Endothelial cell of umbilical vein (primary cell): ENCODE data around the gene TUBA4A. TPM values are rescaled to one million over a fixed set of nuclear protein-coding genes. Genes with fewer than 3 reads are reported as not detected.
"Not testable (repeated sequence)": the region's sequence is repeated elsewhere in the genome, so short reads cannot be mapped to it uniquely, and the experiment has no call there.

Experiments
- BruUV-seq: library from RNA; stranded (reverse); fragments of 400-500 nt; replicated peaks from 2 replicates; lab custom pipeline; 2021; lab: Mats Ljungman, UMichigan
- CTCF ChIA-PET: fragments of 300-600, 350-600 bp; sonication (Branson Sonifier 250); formaldehyde crosslinking; loops from one replicate; lab custom pipeline; 2021; ENCODE audit warnings: antibody characterized with exemption, inconsistent platforms; lab: Charles Lee
- POLR2A ChIA-PET: fragments of 300-600, 350-600 bp; sonication (Branson Sonifier 250); formaldehyde crosslinking; loops from one replicate; lab custom pipeline; 2021; ENCODE audit warnings: antibody characterized with exemption, inconsistent platforms; lab: Charles Lee
- DNase-seq: peaks from one replicate; pipeline ENCODE4 v3.0.0-alpha.2; 2011; ENCODE audit warnings: low read depth, low spot score
- FAIRE-seq: peaks from 2 replicates; lab custom pipeline; 2011; peaks lifted over from hg19 to GRCh38; lab: Jason Lieb, UNC
- H2AFZ ChIP-seq: 2 replicates; pipeline ENCODE4 v1.6.0; 2012; ENCODE audit warnings: low read depth, low read length, control low read depth, inconsistent platforms
- H3K27ac ChIP-seq: 2 replicates; pipeline ENCODE4 v1.5.1; 2011; ENCODE audit warnings: low read depth, mild to moderate bottlenecking, control low read depth, low read length, moderate library complexity; ENCODE audit not compliant: insufficient read depth
- H3K27me3 ChIP-seq, 2 experiments: 2 replicates each; pipeline versions ENCODE4 v1.6.0 to v1.6.1; 2011; ENCODE audit warnings: low read length in 2 of 2, mixed read lengths in 1 of 2; ENCODE audit not compliant: control insufficient read depth in 2 of 2, insufficient read depth in 2 of 2
- H3K36me3 ChIP-seq, 2 experiments: 2 replicates in 1 of 2; 3 replicates in 1 of 2; pipeline ENCODE4 v1.5.1; 2011; ENCODE audit warnings: low read length in 2 of 2, mild to moderate bottlenecking in 1 of 2, moderate library complexity in 1 of 2; ENCODE audit not compliant: control insufficient read depth in 2 of 2, insufficient read depth in 2 of 2; ENCODE audit errors: extremely low read depth in 1 of 2
- H3K4me1 ChIP-seq: 3 replicates; pipeline ENCODE4 v1.5.1; 2011; ENCODE audit warnings: mild to moderate bottlenecking, low read length; ENCODE audit not compliant: control insufficient read depth, insufficient read depth; ENCODE audit errors: extremely low read depth
- H3K4me2 ChIP-seq: 2 replicates; pipeline ENCODE4 v1.6.1; 2011; ENCODE audit warnings: low read length, control low read depth, mixed read lengths; ENCODE audit not compliant: insufficient read depth
- H3K4me3 ChIP-seq, 3 experiments: fragments of 200-600 bp in 1 of 3; sonication (generic), shearing (Covaris generic) in 1 of 3; replicated peaks in 1 of 3; 2 replicates each; pipeline ENCODE4 v1.5.1; 2011 to 2016; ENCODE audit warnings: control low read depth in 3 of 3, low read length in 3 of 3, mild to moderate bottlenecking in 2 of 3, inconsistent platforms in 1 of 3, low read depth in 1 of 3, moderate library complexity in 1 of 3; ENCODE audit not compliant: insufficient read depth in 1 of 3
- H3K79me2 ChIP-seq: 2 replicates; pipeline ENCODE4 v1.6.0; 2012; ENCODE audit warnings: low read length, inconsistent platforms; ENCODE audit not compliant: control insufficient read depth, insufficient read depth
- H3K9ac ChIP-seq: replicated peaks from 2 replicates; pipeline ENCODE3; 2011; ENCODE audit warnings: low read length, control low read depth; ENCODE audit not compliant: insufficient read depth; ENCODE audit errors: extremely low read depth
- H3K9me1 ChIP-seq: replicated peaks from 3 replicates; pipeline ENCODE4 v1.6.0; 2011; ENCODE audit warnings: mild to moderate bottlenecking, low read length; ENCODE audit not compliant: control insufficient read depth, insufficient read depth; ENCODE audit errors: extremely low read depth
- H3K9me3 ChIP-seq: replicated peaks from 2 replicates; pipeline ENCODE4 v1.5.1; 2012; ENCODE audit warnings: low read length, inconsistent platforms; ENCODE audit not compliant: control insufficient read depth, insufficient read depth
- H4K20me1 ChIP-seq: replicated peaks from 2 replicates; pipeline ENCODE3; 2011; ENCODE audit warnings: mild to moderate bottlenecking, low read length; ENCODE audit not compliant: control insufficient read depth, insufficient read depth; ENCODE audit errors: extremely low read depth
- CTCF ChIP-seq, 2 donors: IDR thresholded peaks; 1 replicate in 1 of 2; 2 replicates in 1 of 2; pipeline ENCODE4 v1.5.1; 2011; ENCODE audit warnings: low read length in 2 of 2, mild to moderate bottlenecking in 2 of 2, moderate library complexity in 2 of 2, control low read depth in 1 of 2, inconsistent platforms in 1 of 2, low read depth in 1 of 2; ENCODE audit not compliant: insufficient read depth in 1 of 2; ENCODE audit errors: extremely low read depth in 1 of 2
- EZH2 ChIP-seq: IDR thresholded peaks from 2 replicates; pipeline ENCODE4 v1.6.1; 2012; ENCODE audit warnings: borderline replicate concordance, low read depth, mild to moderate bottlenecking, moderate library complexity, low read length, inconsistent platforms; ENCODE audit not compliant: severe bottlenecking
- FOS ChIP-seq: IDR thresholded peaks from 2 replicates; pipeline ENCODE4 v1.6.1; 2011; ENCODE audit warnings: mild to moderate bottlenecking, low read length, moderate library complexity, borderline replicate concordance; ENCODE audit not compliant: insufficient read depth
- GATA2 ChIP-seq: IDR thresholded peaks from 2 replicates; pipeline ENCODE4 v1.7.0; 2011; ENCODE audit warnings: low read depth, mild to moderate bottlenecking, moderate library complexity, mixed read lengths, low read length; ENCODE audit not compliant: insufficient read length, insufficient read depth
- JUN ChIP-seq: IDR thresholded peaks from 2 replicates; pipeline ENCODE4 v1.6.1; 2011; ENCODE audit warnings: borderline replicate concordance, low read depth; ENCODE audit not compliant: insufficient read length, insufficient read depth
- MAX ChIP-seq: IDR thresholded peaks from 2 replicates; pipeline ENCODE4 v1.6.1; 2011; ENCODE audit not compliant: insufficient read depth, insufficient read length
- MYC ChIP-seq: IDR thresholded peaks from one replicate; pipeline ENCODE4 v1.6.1; 2011; ENCODE audit warnings: mild to moderate bottlenecking, low read depth, low read length
- POLR2A ChIP-seq: IDR thresholded peaks from 2 replicates; pipeline ENCODE4 v1.6.1; 2012; ENCODE audit warnings: low read depth, mild to moderate bottlenecking, control low read depth, low read length
- POLR2AphosphoS5 ChIP-seq: IDR thresholded peaks from 2 replicates; pipeline ENCODE4 v1.6.1; 2012; ENCODE audit warnings: low read depth, mild to moderate bottlenecking, control low read depth, low read length, moderate library complexity; ENCODE audit not compliant: insufficient read depth
- dilution Hi-C: fragments of 300-500 bp; cut with MboI; formaldehyde crosslinking; loops from one replicate; pipeline ENCODE4 v1.15.0; 2019; ENCODE audit warnings: low sequenced_read_pairs; ENCODE audit not compliant: extremely low pct_ligation_motif_present
- intact Hi-C: fragments of 100-400 bp; cut with micrococcal nuclease; formaldehyde crosslinking; loops from one replicate; pipeline ENCODE4 v1.10.0; 2022
- polyA plus RNA-seq, 4 experiments: library from polyadenylated mRNA; depleted of rRNA in 3 of 4; stranded (reverse) in 3 of 4; unstranded in 1 of 4; fragments of >200 nt; gene quantifications; 2 replicates each; pipeline versions ENCODE4 v1.2.1 to v1.2.3, GENCODE V29; 2011 to 2012; ENCODE audit warnings: missing spikeins in 1 of 4
- total RNA-seq: library from RNA; stranded (reverse); gene quantifications from 2 replicates; pipeline ENCODE4 v1.2.3, GENCODE V29; 2021

Gene TUBA4A
- total and polyA plus RNA-seq, 2 donors (not counting 3 experiments of a cell fraction or from before 2014, with no cell fraction given), result 16.5 to 24.8 TPM

DNA sequence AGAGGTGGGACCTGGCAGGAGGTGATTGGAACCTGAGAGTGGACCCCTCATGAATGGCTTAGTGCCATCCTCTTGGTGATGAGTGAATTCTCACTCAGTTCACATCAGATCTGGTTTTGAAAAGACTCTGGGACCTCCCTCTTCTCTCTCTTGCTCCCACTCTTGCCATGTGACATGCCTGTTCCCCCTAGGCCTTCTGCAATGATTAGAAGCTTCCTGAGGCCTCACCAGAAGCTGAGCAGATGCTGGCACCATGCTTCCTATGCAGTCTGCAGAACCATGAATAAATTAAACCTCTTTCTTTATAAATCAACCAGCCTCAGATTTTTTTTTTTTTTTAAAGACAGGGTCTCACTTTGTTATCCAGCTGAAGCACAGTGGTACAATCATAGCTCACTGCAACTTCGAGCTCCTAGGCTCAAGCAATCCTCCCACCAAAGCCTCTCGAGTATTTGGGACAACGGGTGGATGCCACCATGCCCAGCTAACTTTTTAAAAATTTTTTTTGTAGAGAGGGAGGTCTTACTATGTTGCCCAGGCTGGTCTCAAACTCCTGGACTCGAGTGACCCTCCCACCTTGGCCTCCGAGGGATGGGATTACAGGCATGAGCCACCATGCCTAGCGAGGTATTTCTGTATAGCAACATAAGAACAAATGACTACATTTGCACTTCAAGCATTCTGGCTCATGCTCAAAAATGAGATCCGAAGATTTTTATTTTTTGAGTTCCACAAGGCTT is 49.1 kb downstream of the TUBA4A start:
- H3K4me1 ChIP-seq, result peaks cover 18% of the 10 kb centered on the region
- H3K9me3 ChIP-seq, result no peaks in the 10 kb centered on the region
- ChIA-PET POLR2A (no interaction called here), CTCF (interaction anchor here (1.2 kb wide), 1 partner anchor 19 kb away, joined by 3 read pairs; no protein-coding TSS in a partner anchor)
- dilution Hi-C loops, result no loop called here
- no peak overlapping the region for H3K27ac ChIP-seq
- no peak for TF ChIP-seq POLR2A
- TF ChIP-seq CTCF (IDR thresholded peaks at IDR 0.05; ENCODE audit: extremely low read depth in 1 of 2, insufficient read depth in 1 of 2, low read depth in 1 of 2, low read length in 2 of 2), result no peak
- no peak for TF ChIP-seq MYC
- TF ChIP-seq MAX, result no peak
- TF ChIP-seq EZH2, result no peak
- TF ChIP-seq GATA2, result no peak
- TF ChIP-seq FOS, result no peak
- no peak for TF ChIP-seq JUN
- TF ChIP-seq POLR2AphosphoS5, result no peak
- no TSS peak for BruUV-seq
- no peak for DNase-seq
- H3K4me2 ChIP-seq, result no peak overlapping the region
- no peak overlapping the region for H2AFZ ChIP-seq
- no peaks in the 10 kb centered on the region for H3K9me1 ChIP-seq
- intact Hi-C loops, result no loop called here
- H3K9ac ChIP-seq, result no peak overlapping the region
- no peaks in the 10 kb centered on the region for H3K79me2 ChIP-seq
- H3K36me3 ChIP-seq, result peaks cover 0 to 5% of the 10 kb centered on the region in 2 experiments
- no peaks in the 10 kb centered on the region for H4K20me1 ChIP-seq
- no peaks in the 10 kb centered on the region for H3K27me3 ChIP-seq
- H3K4me3 ChIP-seq, result no peak overlapping the region
- FAIRE-seq, result no peak

GRCh38 chr2:219201331-219201730 is 52.4 kb downstream of the TUBA4A start:
- H3K9me3 ChIP-seq, H3K36me3 ChIP-seq, DNase-seq, BruUV-seq, H3K9me1 ChIP-seq, H3K4me2 ChIP-seq, H3K27ac ChIP-seq, H2AFZ ChIP-seq, dilution Hi-C loops, H3K79me2 ChIP-seq, H3K27me3 ChIP-seq, H3K9ac ChIP-seq, H3K4me1 ChIP-seq, POLR2A ChIA-PET, CTCF ChIA-PET, intact Hi-C loops, FAIRE-seq, H3K4me3 ChIP-seq, H4K20me1 ChIP-seq: not testable (repeated sequence)
